ENCODE data around the gene C10orf143. TPM values are rescaled to one million over a fixed set of nuclear protein-coding genes. Genes with fewer than 3 reads are reported as not detected.

The C10orf143 gene
- total and polyA plus RNA-seq, 2 of the 8 experiments (the other 6 are each of a cell fraction or from before 2014, with no cell fraction given): 1.6 to 2.0 TPM

DNA sequence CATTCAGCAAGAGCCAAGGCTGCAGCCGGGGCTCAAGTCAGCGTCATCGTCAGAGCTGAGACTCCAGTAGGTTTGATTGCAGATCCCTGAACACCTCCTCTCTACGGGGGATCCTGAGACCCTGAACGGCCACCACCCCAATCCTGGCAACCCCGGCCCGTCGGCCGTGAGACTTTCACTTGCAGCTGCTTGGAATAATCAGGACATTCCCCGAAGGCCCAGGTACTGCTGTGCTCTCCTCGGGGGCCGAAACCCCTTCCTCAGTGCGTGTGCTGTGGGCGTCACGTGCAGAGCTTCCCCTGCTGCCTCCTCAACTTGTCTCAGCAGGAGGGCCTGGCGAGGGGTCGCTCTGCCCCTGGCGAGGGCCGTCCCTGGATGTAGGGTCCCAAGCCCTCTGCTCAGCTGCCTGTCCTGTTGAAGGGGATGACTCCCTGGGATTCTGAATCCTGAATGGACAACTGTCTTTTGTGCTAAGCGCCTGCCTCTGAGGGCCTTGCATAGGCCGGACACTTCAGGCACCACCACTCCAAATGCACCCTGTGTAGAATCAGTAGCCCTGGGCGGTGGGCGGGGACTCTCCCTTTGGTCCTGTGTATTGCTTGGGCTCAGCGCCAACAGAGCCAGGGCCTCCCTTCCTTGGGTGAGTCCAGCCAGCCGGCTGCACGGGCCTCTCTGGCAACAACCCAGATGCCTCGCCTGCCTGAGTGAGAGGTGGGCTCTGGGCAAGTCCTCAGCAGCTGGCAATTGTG lies 82.7 kb downstream of the C10orf143 start:
- Histone ChIP-seq H3K18ac (ENCODE audit: extremely low read depth, low read length) (no peak overlapping the region), H3K9ac (replicated peaks in 1 of 4; ENCODE audit: extremely low read depth in 1 of 4, low read depth in 3 of 4, low read length in 3 of 4) (no peak overlapping the region), H3K23ac (ENCODE audit: insufficient read length) (no peak overlapping the region), H4K5ac (ENCODE audit: insufficient read length, low read depth, low read length) (no peak overlapping the region), H2BK5ac (ENCODE audit: low read depth, low read length) (no peak overlapping the region), H3K4me1 (replicated peaks in 1 of 4; ENCODE audit: control insufficient read depth in 3 of 4, insufficient read depth in 4 of 4, low read length in 3 of 4) (no peaks in the 10 kb centered on the region), H3K23me2 (ENCODE audit: low read depth, low read length) (0 out of 2 replicates have a peak, but pooled peaks cover 2% of the 10 kb centered on the region), H3K56ac (replicated peaks; ENCODE audit: insufficient read length, low read depth, low read length) (no peak overlapping the region), H2BK15ac (ENCODE audit: low read length) (no peak overlapping the region), H3K4me2 (ENCODE audit: insufficient read depth in 1 of 2, low read depth in 2 of 2, low read length in 2 of 2) (no peak overlapping the region), H4K8ac (ENCODE audit: extremely low read depth, insufficient read depth, low read length) (no peak overlapping the region), H3K4me3 (ENCODE audit: extremely low read depth in 1 of 4, insufficient read depth in 2 of 4, low read depth in 3 of 4, low read length in 4 of 4) (no peak overlapping the region), H4K91ac (replicated peaks; ENCODE audit: insufficient read length, low read length) (no peak overlapping the region), H3K4ac (replicated peaks; ENCODE audit: insufficient read length, low read depth, low read length) (no peak overlapping the region), H3K27me3 (replicated peaks in 1 of 4; ENCODE audit: control insufficient read depth in 3 of 4, extremely low read depth in 1 of 4, insufficient read depth in 3 of 4, low read length in 3 of 4) (no peaks in the 10 kb centered on the region), H3K27ac (ENCODE audit: low read depth, low read length) (no peak overlapping the region), H2AFZ (ENCODE audit: low read length) (no peak overlapping the region; the same call in 1 of the 2 replicates), H3K36me3 (ENCODE audit: control insufficient read depth in 2 of 4, insufficient read depth in 4 of 4, low read length in 3 of 4) (no peaks in the 10 kb centered on the region), H4K20me1 (replicated peaks in 1 of 2; ENCODE audit: control insufficient read depth in 1 of 2, insufficient read depth in 2 of 2, low read length in 2 of 2) (no peaks in the 10 kb centered on the region), H3K79me1 (ENCODE audit: low read depth, low read length) (no peaks in the 10 kb centered on the region), H2BK20ac (ENCODE audit: low read length) (no peak overlapping the region), H2BK12ac (ENCODE audit: low read depth, low read length) (no peak overlapping the region), H2BK120ac (replicated peaks; ENCODE audit: low read depth, low read length) (no peak overlapping the region), H3K79me2 (ENCODE audit: control insufficient read depth in 1 of 2, insufficient read depth in 2 of 2, low read length in 2 of 2) (no peaks in the 10 kb centered on the region), H3K14ac (ENCODE audit: insufficient read length) (no peak overlapping the region), H2AK5ac (ENCODE audit: low read depth, low read length) (no peak overlapping the region), H3K9me3 (ENCODE audit: insufficient read depth in 2 of 2, low read depth in 1 of 2, low read length in 1 of 2) (no peaks in the 10 kb centered on the region)
- DNase-seq (ENCODE audit: low read depth in 1 of 2, low spot score in 2 of 2): no peak
- no peak for FAIRE-seq
- TF ChIP-seq EZH2 (IDR thresholded peaks at IDR 0.05; ENCODE audit: low read depth, low read length, severe bottlenecking): no peak
- TF ChIP-seq, protein P1, sequence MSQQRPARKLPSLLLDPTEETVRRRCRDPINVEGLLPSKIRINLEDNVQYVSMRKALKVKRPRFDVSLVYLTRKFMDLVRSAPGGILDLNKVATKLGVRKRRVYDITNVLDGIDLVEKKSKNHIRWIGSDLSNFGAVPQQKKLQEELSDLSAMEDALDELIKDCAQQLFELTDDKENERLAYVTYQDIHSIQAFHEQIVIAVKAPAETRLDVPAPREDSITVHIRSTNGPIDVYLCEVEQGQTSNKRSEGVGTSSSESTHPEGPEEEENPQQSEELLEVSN (IDR thresholded peaks at IDR 0.05): no peak
- TF ChIP-seq HDAC6 (IDR thresholded peaks at IDR 0.05; ENCODE audit: low read depth, low read length): no peak
- no peak for TF ChIP-seq BACH1 (IDR thresholded peaks at IDR 0.05; ENCODE audit: low read length)
- TF ChIP-seq CHD2 (IDR thresholded peaks at IDR 0.05; ENCODE audit: low read length): no peak
- TF ChIP-seq RAD21 (IDR thresholded peaks at IDR 0.05 in 1 of 2, conservative IDR thresholded peaks at IDR 0.05 in 1 of 2; ENCODE audit: low read depth in 2 of 2, low read length in 2 of 2): no peak
- no peak for TF ChIP-seq CHD1 (IDR thresholded peaks at IDR 0.05; ENCODE audit: low read depth, low read length)
- TF ChIP-seq YY1 (IDR thresholded peaks at IDR 0.05; ENCODE audit: low read depth, low read length): no peak
- TF ChIP-seq, protein P2, sequence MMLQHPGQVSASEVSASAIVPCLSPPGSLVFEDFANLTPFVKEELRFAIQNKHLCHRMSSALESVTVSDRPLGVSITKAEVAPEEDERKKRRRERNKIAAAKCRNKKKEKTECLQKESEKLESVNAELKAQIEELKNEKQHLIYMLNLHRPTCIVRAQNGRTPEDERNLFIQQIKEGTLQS (IDR thresholded peaks at IDR 0.05; ENCODE audit: insufficient read depth, low read depth, low read length): no peak
- ChIA-PET POLR2A (ENCODE audit: partially characterized antibody) (no interaction called here), CTCF (ENCODE audit: partially characterized antibody) (interaction anchor here (2.8 kb wide), 1 partner anchor 17 kb away, joined by 12 read pairs; no protein-coding TSS in a partner anchor)
- WGBS, 2 experiments (ENCODE audit: extremely low coverage in 1 of 2, insufficient coverage in 1 of 2, insufficient read length in 1 of 2, insufficient replicate concordance in 2 of 2, low coverage in 1 of 2, low lambda C conversion rate in 2 of 2, missing lambda C conversion rate in 1 of 2): 88% methylated on average over 22 of the region's 27 CpGs; no CpG with 5 or more reads in 1 of the 2 experiments

Data from H1 (cell line).